ENCODE results near the gene LSMEM2.
"Not testable (repeated sequence)": the region's sequence is repeated elsewhere in the genome, so short reads cannot be mapped to it uniquely, and the experiment has no call there.

LSMEM2 gene

GRCh38 chr3:50274371-50275104 is 4.3 kb upstream of the LSMEM2 start:
- TF ChIP-seq, protein P1, sequence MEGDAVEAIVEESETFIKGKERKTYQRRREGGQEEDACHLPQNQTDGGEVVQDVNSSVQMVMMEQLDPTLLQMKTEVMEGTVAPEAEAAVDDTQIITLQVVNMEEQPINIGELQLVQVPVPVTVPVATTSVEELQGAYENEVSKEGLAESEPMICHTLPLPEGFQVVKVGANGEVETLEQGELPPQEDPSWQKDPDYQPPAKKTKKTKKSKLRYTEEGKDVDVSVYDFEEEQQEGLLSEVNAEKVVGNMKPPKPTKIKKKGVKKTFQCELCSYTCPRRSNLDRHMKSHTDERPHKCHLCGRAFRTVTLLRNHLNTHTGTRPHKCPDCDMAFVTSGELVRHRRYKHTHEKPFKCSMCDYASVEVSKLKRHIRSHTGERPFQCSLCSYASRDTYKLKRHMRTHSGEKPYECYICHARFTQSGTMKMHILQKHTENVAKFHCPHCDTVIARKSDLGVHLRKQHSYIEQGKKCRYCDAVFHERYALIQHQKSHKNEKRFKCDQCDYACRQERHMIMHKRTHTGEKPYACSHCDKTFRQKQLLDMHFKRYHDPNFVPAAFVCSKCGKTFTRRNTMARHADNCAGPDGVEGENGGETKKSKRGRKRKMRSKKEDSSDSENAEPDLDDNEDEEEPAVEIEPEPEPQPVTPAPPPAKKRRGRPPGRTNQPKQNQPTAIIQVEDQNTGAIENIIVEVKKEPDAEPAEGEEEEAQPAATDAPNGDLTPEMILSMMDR (IDR thresholded peaks at IDR 0.05; ENCODE audit: low read depth, low read length), result peak; percentile 69
- H3K4me3 ChIP-seq (ENCODE audit: low read depth, low read length), result no peak overlapping the region

DNA sequence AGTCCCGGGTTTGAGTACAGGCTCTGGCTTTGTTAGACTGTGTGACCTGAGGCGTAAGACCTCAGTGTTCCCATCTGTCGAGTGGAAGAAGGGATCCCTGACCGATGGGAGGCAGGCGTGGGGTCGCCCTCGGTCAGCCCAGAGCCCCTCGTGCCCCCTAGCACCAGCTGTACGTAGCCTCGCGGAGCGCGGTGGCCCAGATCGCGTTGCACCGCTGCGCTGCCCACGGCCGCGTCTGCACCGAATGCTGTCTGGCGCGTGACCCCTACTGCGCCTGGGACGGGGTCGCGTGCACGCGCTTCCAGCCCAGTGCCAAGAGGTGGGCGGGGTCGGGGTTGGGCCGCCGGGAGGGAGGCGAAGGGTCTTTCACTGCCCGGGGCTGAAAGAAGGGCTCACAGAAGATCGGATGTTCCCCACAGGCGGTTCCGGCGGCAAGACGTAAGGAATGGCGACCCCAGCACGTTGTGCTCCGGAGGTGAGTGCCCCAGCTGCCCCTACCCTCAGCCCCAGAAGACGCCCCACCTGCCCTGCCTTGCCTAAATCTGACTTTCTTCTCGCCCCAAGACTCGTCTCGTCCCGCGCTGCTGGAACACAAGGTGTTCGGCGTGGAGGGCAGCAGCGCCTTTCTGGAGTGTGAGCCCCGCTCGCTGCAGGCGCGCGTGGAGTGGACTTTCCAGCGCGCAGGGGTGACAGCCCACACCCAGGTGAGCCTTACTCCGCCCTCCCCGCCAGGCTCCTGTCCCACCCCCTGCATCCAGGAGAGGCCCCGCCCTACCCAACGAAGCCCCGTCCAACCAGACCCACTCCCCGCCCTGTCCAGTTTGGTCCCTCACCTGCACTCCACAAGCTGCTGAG is 3.5 kb upstream of the LSMEM2 start:
- no peak overlapping the region for H3K4me3 ChIP-seq (ENCODE audit: low read depth, low read length)
- TF ChIP-seq, protein P1 (IDR thresholded peaks at IDR 0.05; ENCODE audit: low read depth, low read length), result no peak

DNA sequence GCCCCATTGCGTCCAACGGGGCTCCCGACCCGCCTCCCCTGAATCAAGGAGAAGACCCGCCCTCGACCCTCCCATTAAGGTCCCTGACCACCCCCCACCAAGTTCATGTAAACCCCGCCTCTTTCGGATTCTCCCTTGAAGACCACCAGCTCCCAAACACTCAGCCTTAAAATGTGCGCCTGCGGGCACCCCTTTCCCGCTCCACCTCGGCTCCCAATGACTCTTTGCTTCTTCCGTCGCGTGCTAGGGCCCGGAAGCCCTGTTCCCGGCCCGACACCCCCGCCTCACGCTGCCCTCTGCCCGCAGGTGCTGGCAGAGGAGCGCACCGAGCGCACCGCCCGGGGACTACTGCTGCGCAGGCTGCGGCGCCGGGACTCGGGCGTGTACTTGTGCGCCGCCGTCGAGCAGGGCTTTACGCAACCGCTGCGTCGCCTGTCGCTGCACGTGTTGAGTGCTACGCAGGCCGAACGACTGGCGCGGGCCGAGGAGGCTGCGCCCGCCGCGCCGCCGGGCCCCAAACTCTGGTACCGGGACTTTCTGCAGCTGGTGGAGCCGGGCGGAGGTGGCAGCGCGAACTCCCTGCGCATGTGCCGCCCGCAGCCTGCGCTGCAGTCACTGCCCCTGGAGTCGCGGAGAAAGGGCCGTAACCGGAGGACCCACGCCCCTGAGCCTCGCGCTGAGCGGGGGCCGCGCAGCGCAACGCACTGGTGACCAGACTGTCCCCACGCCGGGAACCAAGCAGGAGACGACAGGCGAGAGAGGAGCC is 2.7 kb upstream of the LSMEM2 start:
- no peak overlapping the region for H3K4me3 ChIP-seq (ENCODE audit: low read depth, low read length)
- TF ChIP-seq, protein P1 (IDR thresholded peaks at IDR 0.05; ENCODE audit: low read depth, low read length), result no peak

DNA sequence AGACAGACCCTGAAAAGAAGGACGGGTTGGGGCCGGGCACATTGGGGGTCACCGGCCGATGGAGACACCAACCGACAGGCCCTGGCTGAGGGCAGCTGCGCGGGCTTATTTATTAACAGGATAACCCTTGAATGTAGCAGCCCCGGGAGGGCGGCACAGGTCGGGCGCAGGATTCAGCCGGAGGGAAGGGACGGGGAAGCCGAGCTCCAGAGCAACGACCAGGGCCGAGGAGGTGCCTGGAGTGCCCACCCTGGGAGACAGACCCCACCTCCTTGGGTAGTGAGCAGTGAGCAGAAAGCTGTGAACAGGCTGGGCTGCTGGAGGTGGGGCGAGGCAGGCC is 2.2 kb upstream of the LSMEM2 start:
- H3K4me3 ChIP-seq (ENCODE audit: low read depth, low read length), result no peak overlapping the region
- TF ChIP-seq, protein P1 (IDR thresholded peaks at IDR 0.05; ENCODE audit: low read depth, low read length), result no peak

- no peak overlapping the region for H3K4me3 ChIP-seq (ENCODE audit: low read depth, low read length)
- TF ChIP-seq, protein P1 (IDR thresholded peaks at IDR 0.05; ENCODE audit: low read depth, low read length), result no peak
Observed at GRCh38 chr3:50278123-50278879, 586 bp upstream of the LSMEM2 start.

- TF ChIP-seq, protein P1 (IDR thresholded peaks at IDR 0.05; ENCODE audit: low read depth, low read length), result no peak
- no peak overlapping the region for H3K4me3 ChIP-seq (ENCODE audit: low read depth, low read length)
Observed at GRCh38 chr3:50279255-50280016, 549 bp downstream of the LSMEM2 start.

DNA sequence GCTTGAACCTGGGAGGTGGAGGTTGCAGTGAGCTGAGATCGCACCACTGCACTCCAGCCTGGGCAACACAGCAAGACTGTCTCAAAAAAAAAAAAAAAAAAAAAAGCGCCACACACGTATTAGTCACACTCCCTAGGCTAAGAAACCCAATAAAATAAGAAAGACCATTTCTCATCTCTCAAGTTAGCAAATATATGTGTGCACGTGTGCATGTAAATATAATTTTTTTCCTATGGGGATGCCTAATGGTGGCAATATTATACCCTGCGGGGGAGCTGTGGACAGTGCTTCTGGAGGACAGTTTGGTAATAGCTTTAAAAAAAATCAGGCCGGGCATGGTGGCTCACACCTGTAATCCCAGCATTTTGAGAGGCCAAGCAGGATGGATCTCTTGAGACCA is 5.2 kb downstream of the LSMEM2 start:
- H3K4me3 ChIP-seq (ENCODE audit: low read depth, low read length), result not testable (repeated sequence)

Measured in WI38 (cell line).